ENCODE data around the gene SUSD5.
"Not testable (repeated sequence)": the region's sequence is repeated elsewhere in the genome, so short reads cannot be mapped to it uniquely, and the experiment has no call there.

Gene SUSD5

DNA sequence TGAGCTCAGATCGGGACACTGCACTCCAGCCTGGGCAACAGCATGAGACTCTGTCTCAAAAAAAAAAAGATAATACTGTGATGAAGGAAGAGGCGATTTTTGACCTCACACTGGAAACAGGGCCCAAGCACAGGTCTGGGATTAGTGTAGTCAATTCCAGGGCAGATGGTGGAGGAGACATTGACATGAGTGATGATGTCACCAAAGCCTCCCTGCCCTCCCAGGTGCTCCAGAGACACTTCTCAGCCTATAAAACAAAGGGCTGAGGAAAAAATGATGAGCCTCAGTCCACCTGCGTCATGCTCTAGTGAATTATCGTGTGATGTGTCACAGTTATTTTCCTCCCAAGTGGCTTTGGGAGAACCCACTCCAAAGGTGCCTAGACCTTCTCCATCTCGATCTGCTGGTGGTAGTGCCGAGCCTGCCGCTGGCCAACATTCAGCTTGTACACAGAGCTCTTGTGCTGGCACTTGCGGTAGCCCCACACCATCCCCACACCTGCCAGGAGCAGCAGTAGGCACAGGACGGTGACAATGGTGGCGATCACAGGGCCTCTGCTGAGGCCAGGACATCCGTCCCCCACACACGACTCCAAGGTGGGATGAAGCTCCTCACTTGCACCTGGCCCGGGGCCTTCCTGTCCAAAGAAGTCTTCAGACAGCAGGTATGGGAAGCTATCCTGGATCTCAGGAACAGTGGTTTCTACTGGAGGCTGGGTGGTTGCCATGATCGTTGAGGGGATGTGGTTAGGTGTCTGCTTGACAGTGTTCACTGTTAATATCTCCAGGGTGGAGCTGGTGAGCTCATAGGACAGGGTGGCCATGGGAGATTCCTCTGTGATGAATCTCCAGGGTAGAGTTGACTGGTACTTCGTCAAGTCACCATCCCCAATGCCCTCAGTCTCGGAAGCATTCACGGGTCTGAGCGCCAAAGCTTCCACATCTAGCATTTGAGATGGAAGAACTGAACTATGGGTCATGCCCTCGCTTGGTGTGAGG, 65.9 kb downstream of the SUSD5 start:
- no peak for DNase-seq (ENCODE audit: low spot score)

DNA sequence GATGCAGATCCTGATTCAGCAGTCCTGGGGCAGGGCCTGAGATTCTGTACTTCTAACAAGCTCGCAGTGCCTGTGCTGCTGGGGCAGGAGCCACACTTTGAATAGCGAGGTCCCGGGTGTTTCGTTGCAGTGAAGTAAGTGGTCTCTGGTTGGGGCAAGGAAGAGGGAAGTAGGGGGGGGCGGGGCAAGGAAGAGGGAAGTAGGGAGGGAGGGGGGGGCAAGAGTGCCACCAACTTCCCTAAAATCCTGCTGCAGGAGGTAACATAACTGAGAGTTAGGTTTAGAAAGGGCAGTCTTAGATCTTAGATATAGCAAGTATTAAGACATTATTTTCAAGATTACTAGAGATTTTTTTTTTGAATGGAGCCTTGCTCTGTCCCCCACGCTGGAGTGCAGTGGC, 69.3 kb downstream of the SUSD5 start:
- no peak for DNase-seq (ENCODE audit: low spot score)

DNA sequence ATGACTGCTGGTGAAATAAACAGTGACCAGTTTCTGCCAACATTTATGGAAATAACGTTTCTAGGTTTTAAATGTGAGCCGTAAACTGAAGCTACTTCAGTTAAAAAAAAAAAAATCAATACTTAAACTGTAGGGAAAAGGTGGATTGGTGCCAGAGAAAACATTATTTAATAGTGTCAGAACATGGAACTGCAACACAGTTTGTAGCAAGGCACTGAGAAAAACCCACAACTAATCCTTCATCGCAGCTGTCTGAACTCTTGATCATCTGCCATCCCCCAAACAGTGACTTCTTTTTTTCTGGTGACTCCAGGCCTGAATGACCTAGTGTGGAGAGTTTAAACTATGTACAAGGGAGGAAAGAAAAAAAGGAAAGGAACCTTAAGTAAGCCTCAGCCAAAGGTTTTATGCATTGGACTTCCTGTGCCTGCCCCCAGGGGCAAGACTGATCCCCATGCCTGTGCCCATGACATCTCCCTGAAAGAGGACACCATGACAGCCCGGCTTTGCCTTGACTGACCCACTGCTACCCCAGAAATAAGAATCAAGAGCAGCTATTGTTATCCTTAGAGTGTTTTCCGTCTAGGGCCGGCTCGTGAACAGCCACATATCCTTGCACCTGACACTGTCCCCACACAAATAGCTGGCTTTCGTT, 71.7 kb downstream of the SUSD5 start:
- no peak for DNase-seq (ENCODE audit: low spot score)

GRCh38 chr3:33145901-33146580, 72.6 kb downstream of the SUSD5 start:
- DNase-seq (ENCODE audit: low spot score): no peak

DNA sequence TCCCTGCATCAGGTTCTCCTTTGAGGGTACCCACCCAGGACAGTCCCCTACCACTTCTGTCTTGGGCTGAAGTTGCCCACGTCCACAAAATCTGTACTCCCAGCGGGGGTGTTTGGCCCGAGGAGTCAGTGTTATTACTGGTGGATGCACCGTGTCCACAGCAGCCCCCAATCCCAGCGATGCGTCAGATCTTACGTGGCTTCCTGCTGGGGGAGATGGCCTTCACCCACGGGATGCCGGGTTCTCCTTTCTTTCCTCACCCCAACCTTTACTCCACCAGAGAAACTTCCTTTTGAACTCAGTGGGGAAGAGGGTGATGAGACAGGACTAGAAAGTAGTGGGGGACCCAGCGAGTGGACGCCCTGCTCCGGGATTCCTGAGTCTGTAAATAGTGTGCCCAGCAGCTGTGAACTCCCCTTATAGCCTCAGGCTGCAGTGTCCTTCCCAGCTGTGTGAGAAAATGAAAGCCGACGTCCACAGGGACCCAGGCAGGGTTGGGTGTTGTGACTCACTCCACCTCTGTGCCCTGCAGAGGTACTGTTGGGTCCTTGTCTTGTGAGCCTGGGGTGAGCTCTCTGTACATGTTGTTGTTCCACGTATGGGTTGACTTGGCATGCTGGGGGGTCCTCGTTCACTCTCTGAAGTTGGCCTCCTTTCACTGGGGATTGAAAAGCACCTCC, 73.2 kb downstream of the SUSD5 start:
- no peak for DNase-seq (ENCODE audit: low spot score)

DNA sequence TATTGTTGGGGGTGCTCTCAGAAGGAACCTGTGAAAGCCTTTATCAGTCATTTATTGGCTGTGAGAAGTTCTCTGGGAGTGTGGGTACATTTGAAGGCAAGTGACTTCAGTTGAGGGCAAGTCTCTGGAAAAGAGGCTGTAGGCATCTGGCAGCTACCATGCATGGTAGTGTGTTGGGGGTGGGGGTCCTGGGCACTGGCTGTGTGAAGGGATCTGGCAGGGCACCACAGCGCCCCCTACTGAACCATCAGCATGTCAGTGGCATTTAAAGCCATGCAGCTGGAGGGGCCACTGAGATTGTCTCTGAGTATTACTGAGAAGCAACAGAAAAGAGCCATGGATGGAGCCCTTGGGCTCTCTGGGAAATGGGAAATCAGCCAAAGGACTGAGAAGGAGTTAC, 74.2 kb downstream of the SUSD5 start:
- DNase-seq (ENCODE audit: low spot score): peak; percentile 54

DNA sequence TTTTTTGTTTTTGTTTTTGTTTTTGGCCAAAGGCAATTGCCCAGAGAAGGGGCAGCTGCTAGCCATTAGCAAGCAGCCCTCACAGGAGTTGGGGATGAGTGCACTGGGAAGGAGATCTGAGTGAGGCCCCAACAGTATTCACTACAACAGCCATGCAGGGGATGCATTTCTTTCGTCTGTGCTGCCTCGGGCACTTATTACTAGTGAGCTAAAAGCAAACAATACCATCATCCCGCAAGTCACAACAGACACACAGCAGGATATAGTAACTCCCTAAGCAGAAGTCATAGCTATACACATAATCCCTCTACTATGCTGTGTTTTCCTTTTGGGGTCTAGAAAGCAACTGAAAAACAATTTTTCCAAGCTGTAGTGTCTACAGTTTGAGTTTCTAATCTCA, 77.6 kb downstream of the SUSD5 start:
- DNase-seq (ENCODE audit: low spot score): no peak

- DNase-seq (ENCODE audit: low spot score): no peak
Measured at GRCh38 chr3:33139996-33140395, 78.6 kb downstream of the SUSD5 start.

DNA sequence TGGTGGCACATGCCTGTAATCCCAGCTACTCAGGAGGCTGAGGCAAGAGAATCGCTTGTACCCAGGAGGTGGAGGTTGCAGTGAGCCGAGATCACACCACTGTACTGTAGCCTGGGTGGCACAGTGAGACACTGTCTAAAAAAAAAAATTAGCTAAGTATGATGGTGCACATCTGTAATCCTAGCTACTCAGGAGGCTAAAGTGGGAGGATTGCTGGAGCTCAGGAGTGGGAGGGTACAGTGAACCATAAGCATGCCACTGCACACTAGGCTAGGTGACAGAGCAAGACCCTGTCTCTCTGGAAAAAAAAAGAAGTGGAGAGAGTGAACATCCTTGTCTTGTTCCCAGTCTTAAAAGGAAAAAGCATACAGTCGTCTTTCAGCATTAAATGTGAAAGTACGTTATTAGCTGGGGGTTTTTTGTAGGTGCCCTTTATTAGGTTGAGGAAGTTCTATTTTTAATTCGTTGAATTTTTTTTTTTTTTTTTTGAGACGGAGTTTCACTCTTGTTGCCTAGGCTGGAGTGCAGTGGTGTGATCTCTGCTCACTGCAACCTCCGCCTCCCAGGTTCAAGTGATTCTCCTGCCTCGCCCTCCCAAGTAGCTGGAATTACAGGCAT, 79.5 kb downstream of the SUSD5 start:
- not testable (repeated sequence) for DNase-seq (ENCODE audit: low spot score)

- no peak for DNase-seq (ENCODE audit: low spot score)
Measured at GRCh38 chr3:33137691-33138090, 80.9 kb downstream of the SUSD5 start.

- DNase-seq (ENCODE audit: low spot score): no peak
Measured at GRCh38 chr3:33134026-33134625, 84.5 kb downstream of the SUSD5 start.

GRCh38 chr3:33132019-33132360, 86.6 kb downstream of the SUSD5 start:
- no peak for DNase-seq (ENCODE audit: low spot score)

- peak; percentile 75 for DNase-seq (ENCODE audit: low spot score)
Measured at GRCh38 chr3:33131331-33132018, 87.1 kb downstream of the SUSD5 start.

DNA sequence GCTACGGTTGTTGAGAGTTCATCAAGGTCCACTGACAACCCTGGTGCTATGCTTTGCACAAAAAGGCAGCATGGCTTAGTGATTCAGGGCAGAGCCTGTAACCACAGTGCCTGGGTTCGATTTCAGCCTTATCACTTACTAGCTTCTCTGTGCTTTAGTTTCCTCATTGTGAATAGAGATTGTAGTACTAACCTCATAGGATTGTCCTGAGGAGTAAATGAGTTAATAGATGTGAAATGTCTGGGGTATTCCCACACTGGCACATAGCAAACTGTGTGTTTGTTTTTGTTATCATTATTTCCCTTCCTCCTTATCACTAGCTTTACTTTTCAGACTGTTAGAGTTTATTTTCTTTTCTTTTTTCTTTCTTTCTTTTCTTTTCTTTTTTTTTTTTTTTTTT, 88.5 kb downstream of the SUSD5 start:
- no peak for DNase-seq (ENCODE audit: low spot score)

DNA sequence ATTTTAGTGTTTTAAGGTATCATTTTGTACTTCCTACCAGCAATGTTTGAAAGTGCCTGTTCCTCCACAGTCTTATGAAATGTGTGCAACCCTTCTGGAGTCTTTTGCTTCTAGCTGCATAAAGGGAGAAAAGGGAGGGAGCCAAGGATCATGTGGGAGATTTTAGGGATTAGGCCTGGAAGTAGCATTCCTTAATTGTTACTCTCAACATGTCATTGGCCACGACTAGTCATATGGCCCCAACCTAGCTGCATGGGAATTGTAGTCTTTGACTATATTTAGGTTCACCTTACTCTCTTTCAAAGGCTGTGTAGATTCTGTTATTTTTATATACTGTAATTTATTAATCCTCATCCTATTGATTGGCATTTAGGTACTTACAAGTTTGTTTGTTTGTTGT, 89.9 kb downstream of the SUSD5 start:
- no peak for DNase-seq (ENCODE audit: low spot score)

DNA sequence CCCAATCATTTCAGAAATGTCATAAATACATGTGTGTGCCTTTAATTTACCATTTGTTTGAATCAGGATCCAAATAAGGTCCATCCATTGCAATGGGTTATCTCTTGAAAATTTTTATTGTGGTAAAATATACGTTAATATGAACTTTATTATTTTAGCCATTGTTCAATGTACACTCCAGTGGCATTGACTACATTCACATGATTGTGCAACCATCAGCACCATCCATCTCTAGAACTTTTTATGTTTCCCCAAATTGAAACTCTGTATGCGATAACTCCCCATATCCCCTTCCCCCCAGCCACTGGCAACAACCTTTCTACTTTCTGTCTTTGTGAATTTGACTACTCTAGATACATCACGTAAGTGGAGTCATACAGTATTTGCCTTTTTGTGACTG, 92.8 kb downstream of the SUSD5 start:
- DNase-seq (ENCODE audit: low spot score): no peak

DNA sequence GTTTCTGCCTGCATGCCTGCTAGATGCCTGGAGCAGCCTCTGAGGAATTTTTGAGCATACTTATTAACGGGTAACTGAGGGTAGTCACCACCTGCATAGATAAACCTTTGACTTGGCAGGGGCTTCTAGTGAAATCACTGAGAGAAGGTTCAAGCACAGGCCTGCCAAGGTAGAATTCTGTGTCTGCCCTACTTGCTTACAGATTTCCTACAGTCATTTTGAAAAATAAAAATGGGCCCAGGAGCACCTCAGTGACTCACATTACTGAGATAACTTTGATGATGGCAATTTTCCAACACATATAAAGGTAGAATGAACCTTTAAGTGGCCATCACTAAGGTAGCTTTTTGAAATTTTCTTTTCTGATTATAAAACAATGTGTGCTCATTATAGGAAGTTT, 94.0 kb downstream of the SUSD5 start:
- DNase-seq (ENCODE audit: low spot score): no peak

GRCh38 chr3:33122991-33123390, 95.6 kb downstream of the SUSD5 start:
- DNase-seq (ENCODE audit: low spot score): no peak

- no peak for DNase-seq (ENCODE audit: low spot score)
Measured at GRCh38 chr3:33119891-33120290, 98.7 kb downstream of the SUSD5 start.

GRCh38 chr3:33117461-33117860, 101.1 kb downstream of the SUSD5 start:
- DNase-seq (ENCODE audit: low spot score): no peak
